Erythroblast (primary cell): ENCODE results near the gene MAPRE2.

Source experiments
- GATA1 ChIP-seq: IDR thresholded peaks from 2 replicates; pipeline ENCODE4 v1.6.1; 2011; ENCODE audit warnings: low read depth, mild to moderate bottlenecking, control low read depth, low read length, moderate library complexity
- POLR2A ChIP-seq: IDR thresholded peaks from 2 replicates; pipeline ENCODE4 v1.6.1; 2011; ENCODE audit warnings: mild to moderate bottlenecking, low read length

DNA sequence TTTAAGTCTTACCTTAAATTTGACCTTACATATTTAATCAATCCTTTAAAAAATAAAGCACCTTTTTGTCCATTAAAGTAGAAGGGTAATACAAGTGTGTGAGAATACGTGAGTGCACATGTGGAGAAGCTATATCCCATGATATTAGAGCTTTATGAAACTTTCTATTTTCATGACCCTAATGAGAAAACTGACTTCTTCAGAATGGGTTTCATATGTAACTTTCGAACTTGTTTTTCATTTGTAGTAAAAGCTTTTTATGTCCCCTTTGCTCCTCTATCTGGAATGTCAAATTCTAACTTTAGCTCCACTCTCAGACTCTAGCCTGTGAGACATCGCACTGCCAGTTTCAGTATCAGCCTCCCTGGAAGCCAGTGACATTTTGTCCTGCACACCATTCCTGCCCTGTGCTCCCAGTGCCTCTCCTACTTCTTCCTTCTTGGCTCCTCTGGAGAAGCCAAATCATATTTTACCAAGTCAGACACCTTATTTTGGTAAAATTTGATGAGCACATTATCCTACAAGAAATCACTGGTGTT, 42.0 kb downstream of the MAPRE2 start:
- TF ChIP-seq POLR2A (no peak), GATA1 (no peak)
